H9 (cell line): Measurements from ENCODE around the gene SLC19A1. TPM values are rescaled to one million over a fixed set of nuclear protein-coding genes. Genes with fewer than 3 reads are reported as not detected.

Experiments
- DNase-seq: peaks from one replicate; pipeline ENCODE4 v3.0.0-alpha.2; 2017
- H2AFZ ChIP-seq: one replicate; pipeline ENCODE4 v1.6.1; 2013; ENCODE audit warnings: mild to moderate bottlenecking, low read length, control low read depth, moderate library complexity
- H2AK5ac ChIP-seq: 2 replicates; pipeline ENCODE4 v1.6.1; 2013; ENCODE audit warnings: low read length, control low read depth, mixed read lengths; ENCODE audit not compliant: insufficient read length
- H2BK120ac ChIP-seq: one replicate; pipeline ENCODE4 v1.6.1; 2013; ENCODE audit warnings: low read depth, mild to moderate bottlenecking, low read length, control low read depth, inconsistent platforms; ENCODE audit not compliant: poor library complexity, severe bottlenecking
- H2BK12ac ChIP-seq: 2 replicates; pipeline ENCODE4 v1.6.1; 2013; ENCODE audit warnings: low read length, control low read depth, mixed read lengths, low read depth; ENCODE audit not compliant: insufficient read length
- H2BK15ac ChIP-seq: 2 replicates; pipeline ENCODE4 v1.6.1; 2013; ENCODE audit warnings: low read depth, low read length, control low read depth
- H2BK20ac ChIP-seq: one replicate; pipeline ENCODE4 v1.6.1; 2013; ENCODE audit warnings: low read depth, mild to moderate bottlenecking, low read length, control low read depth, inconsistent platforms; ENCODE audit not compliant: poor library complexity, severe bottlenecking
- H2BK5ac ChIP-seq: 2 replicates; pipeline ENCODE4 v1.6.1; 2013; ENCODE audit warnings: low read length, control low read depth, mixed read lengths; ENCODE audit not compliant: insufficient read length
- H3K14ac ChIP-seq: 2 replicates; pipeline ENCODE4 v1.6.1; 2013; ENCODE audit warnings: low read length, control low read depth; ENCODE audit not compliant: insufficient read depth
- H3K18ac ChIP-seq: 2 replicates; pipeline ENCODE4 v1.6.1; 2013; ENCODE audit warnings: low read depth, mild to moderate bottlenecking, mixed read lengths, low read length, control low read depth; ENCODE audit not compliant: insufficient read length
- H3K23ac ChIP-seq: 2 replicates; pipeline ENCODE4 v1.6.1; 2013; ENCODE audit warnings: low read length, control low read depth, mixed read lengths, low read depth; ENCODE audit not compliant: insufficient read length
- H3K23me2 ChIP-seq: 2 replicates; pipeline ENCODE4 v1.6.1; 2013; ENCODE audit warnings: low read depth, mild to moderate bottlenecking, mixed read lengths, low read length, control low read depth; ENCODE audit not compliant: insufficient read length, poor library complexity, severe bottlenecking
- H3K27ac ChIP-seq: 2 replicates; pipeline ENCODE4 v1.5.1; 2013; ENCODE audit warnings: low read length, control low read depth, mixed read lengths, low read depth; ENCODE audit not compliant: insufficient read length
- H3K27me3 ChIP-seq: 2 replicates; pipeline ENCODE4 v1.6.1; 2013; ENCODE audit warnings: low read length, control low read depth, inconsistent platforms; ENCODE audit not compliant: insufficient read depth
- H3K4ac ChIP-seq: 2 replicates; pipeline ENCODE4 v1.6.1; 2013; ENCODE audit warnings: low read depth, mild to moderate bottlenecking, control low read depth, inconsistent platforms, low read length, moderate library complexity
- H3K4me1 ChIP-seq: 2 replicates; pipeline ENCODE4 v1.6.1; 2013; ENCODE audit warnings: low read length, control low read depth, inconsistent platforms; ENCODE audit not compliant: insufficient read depth
- H3K4me2 ChIP-seq: 2 replicates; pipeline ENCODE4 v1.6.1; 2013; ENCODE audit warnings: low read length, control low read depth, mixed read lengths; ENCODE audit not compliant: insufficient read length, insufficient read depth
- H3K56ac ChIP-seq: 2 replicates; pipeline ENCODE4 v1.6.1; 2013; ENCODE audit warnings: low read depth, mild to moderate bottlenecking, mixed read lengths, low read length, control low read depth; ENCODE audit not compliant: insufficient read length
- H3K79me1 ChIP-seq: 2 replicates; pipeline ENCODE4 v1.6.1; 2013; ENCODE audit warnings: low read depth, mild to moderate bottlenecking, moderate library complexity, low read length, control low read depth, inconsistent platforms; ENCODE audit not compliant: insufficient read depth, poor library complexity, severe bottlenecking
- H3K79me2 ChIP-seq: 2 replicates; pipeline ENCODE4 v1.6.1; 2013; ENCODE audit warnings: low read length, control low read depth, inconsistent platforms; ENCODE audit not compliant: insufficient read depth
- H3K9ac ChIP-seq: 2 replicates; pipeline ENCODE4 v1.6.1; 2013; ENCODE audit warnings: low read length, control low read depth, mixed read lengths; ENCODE audit not compliant: insufficient read length; ENCODE audit errors: extremely low read depth
- H3K9me3 ChIP-seq: one replicate; pipeline ENCODE4 v1.6.1; 2013; ENCODE audit warnings: low read depth, low read length, inconsistent platforms; ENCODE audit not compliant: control insufficient read depth
- H3T11ph ChIP-seq: one replicate; pipeline ENCODE4 v1.6.1; 2013; ENCODE audit warnings: mild to moderate bottlenecking, low read length, control low read depth, inconsistent platforms
- H4K20me1 ChIP-seq: one replicate; pipeline ENCODE4 v1.6.1; 2013; ENCODE audit not compliant: control insufficient read depth, insufficient read length, insufficient read depth
- H4K5ac ChIP-seq: 2 replicates; pipeline ENCODE4 v1.6.1; 2013; ENCODE audit warnings: low read depth, mild to moderate bottlenecking, mixed read lengths, low read length, control low read depth; ENCODE audit not compliant: insufficient read length
- H4K8ac ChIP-seq: replicated peaks from 2 replicates; pipeline ENCODE4 v1.6.1; 2013; ENCODE audit warnings: low read length, control low read depth, mixed read lengths, low read depth; ENCODE audit not compliant: insufficient read length
- H4K91ac ChIP-seq: 2 replicates; pipeline ENCODE4 v1.6.1; 2013; ENCODE audit warnings: low read depth, mild to moderate bottlenecking, moderate library complexity, mixed read lengths, low read length, control low read depth; ENCODE audit not compliant: insufficient read length
- H3K27ac Mint-ChIP-seq, 3 experiments: 2 replicates in 2 of 3; 3 replicates in 1 of 3; pipeline ENCODE4 v1.8.0; 2020 to 2021; ENCODE audit warnings: mixed read lengths in 3 of 3, mild to moderate bottlenecking in 1 of 3, moderate library complexity in 1 of 3
- H3K27me3 Mint-ChIP-seq: 2 replicates; pipeline ENCODE4 v1.8.0; 2021; ENCODE audit warnings: low read depth, mild to moderate bottlenecking, moderate library complexity, mixed read lengths
- H3K36me3 Mint-ChIP-seq, 3 experiments: 2 replicates in 2 of 3; 3 replicates in 1 of 3; pipeline ENCODE4 v1.8.0; 2020 to 2021; ENCODE audit warnings: low read depth in 3 of 3, mixed read lengths in 3 of 3; ENCODE audit not compliant: insufficient read depth in 1 of 3
- H3K4me1 Mint-ChIP-seq, 2 experiments: 2 replicates each; pipeline ENCODE4 v1.8.0; 2020; ENCODE audit warnings: mixed read lengths in 2 of 2
- H3K4me3 Mint-ChIP-seq, 2 experiments: 2 replicates in 1 of 2; 3 replicates in 1 of 2; pipeline ENCODE4 v1.8.0; 2020 to 2021; ENCODE audit warnings: mild to moderate bottlenecking in 2 of 2, mixed read lengths in 2 of 2, moderate library complexity in 1 of 2
- H3K9me3 Mint-ChIP-seq, 2 experiments: 2 replicates in 1 of 2; 3 replicates in 1 of 2; pipeline ENCODE4 v1.8.0; 2020; ENCODE audit warnings: mild to moderate bottlenecking in 2 of 2, mixed read lengths in 2 of 2, moderate library complexity in 1 of 2
- CTCF ChIP-seq: fragments of 200-600 bp; sonication (generic); conservative IDR thresholded peaks from 3 replicates; pipeline ENCODE4 v1.8.0; 2021; ENCODE audit warnings: antibody characterized with exemption, mild to moderate bottlenecking
- WGBS: extraction: QIAGEN DNeasy Blood & Tissue Kit; methylation state at CpG from one replicate; pipeline ENCODE4 v1.1.7; 2013; ENCODE audit warnings: missing lambda C conversion rate, low lambda C conversion rate, mixed read lengths; ENCODE audit not compliant: insufficient read length; ENCODE audit errors: extremely low coverage; 5-methylcytosine and 5-hydroxymethylcytosine counted together
- total RNA-seq: library from RNA; stranded (reverse); gene quantifications from 2 replicates; pipeline ENCODE4 v1.2.1, GENCODE V29; 2021

SLC19A1 gene
- total RNA-seq, 1 experiment from 2014 or later = 32.4 TPM

GRCh38 chr21:45539796-45540600 is 2.2 kb downstream of the SLC19A1 start:
- TF ChIP-seq CTCF = no peak
- H3K4me1 ChIP-seq = no peaks in the 10 kb centered on the region
- no peak overlapping the region for H2BK12ac ChIP-seq
- peak; percentile 24 for DNase-seq
- Mint-ChIP-seq H3K27me3 (no peaks in the 10 kb centered on the region), H3K4me3 (peak overlapping the region; percentile 65 to 81; a peak in 3 of 5 replicates), H3K36me3 (peaks cover 0 to 8% (median 6%) of the 10 kb centered on the region in 3 experiments; a peak in 6 of 7 replicates), H3K9me3 (no peaks in the 10 kb centered on the region), H3K4me1 (peaks cover 7 to 8% of the 10 kb centered on the region in 2 experiments), H3K27ac (no peak overlapping the region)
- H4K20me1 ChIP-seq = no peaks in the 10 kb centered on the region
- no peak overlapping the region for H3K23ac ChIP-seq
- no peak overlapping the region for H2BK20ac ChIP-seq
- no peak overlapping the region for H3K56ac ChIP-seq
- H3K4ac ChIP-seq = no peak overlapping the region
- no peak overlapping the region for H4K5ac ChIP-seq
- no peak overlapping the region for H2AK5ac ChIP-seq
- no peak overlapping the region for H3K4me2 ChIP-seq
- no peaks in the 10 kb centered on the region for H3K27me3 ChIP-seq
- no peak overlapping the region for H3K14ac ChIP-seq
- no peak overlapping the region for H2BK120ac ChIP-seq
- H3K79me1 ChIP-seq = no peaks in the 10 kb centered on the region
- no peak overlapping the region for H3K18ac ChIP-seq
- H4K91ac ChIP-seq = no peak overlapping the region
- H2BK15ac ChIP-seq = no peak overlapping the region
- no peak overlapping the region for H4K8ac ChIP-seq
- no peaks in the 10 kb centered on the region for H3K9me3 ChIP-seq
- H2BK5ac ChIP-seq = no peak overlapping the region
- H3K23me2 ChIP-seq = peaks cover 5% of the 10 kb centered on the region
- peaks cover 6% of the 10 kb centered on the region; the same call in 1 of the 2 replicates for H3K79me2 ChIP-seq
- WGBS = no CpG with 5 or more reads among the region's 24 CpGs
- no peak overlapping the region for H2AFZ ChIP-seq
- H3K27ac ChIP-seq = no peak overlapping the region
- no peak overlapping the region for H3T11ph ChIP-seq
- H3K9ac ChIP-seq = no peak overlapping the region
